GM18951 (cell line): ENCODE data around the gene RLN3.

Source experiments
- POLR2A ChIP-seq: IDR thresholded peaks from 4 replicates; pipeline ENCODE4 v1.6.1; 2011; ENCODE audit warnings: mild to moderate bottlenecking; ENCODE audit not compliant: insufficient read length, insufficient read depth; ENCODE audit errors: extremely low read depth
- in situ Hi-C: fragments of 300-500 bp; cut with MboI; formaldehyde crosslinking; loops from one replicate; pipeline ENCODE4 v1.12.0; 2022; ENCODE audit warnings: low sequenced_read_pairs, mixed read lengths, inconsistent platforms; ENCODE audit not compliant: unreplicated experiment

Gene RLN3

DNA sequence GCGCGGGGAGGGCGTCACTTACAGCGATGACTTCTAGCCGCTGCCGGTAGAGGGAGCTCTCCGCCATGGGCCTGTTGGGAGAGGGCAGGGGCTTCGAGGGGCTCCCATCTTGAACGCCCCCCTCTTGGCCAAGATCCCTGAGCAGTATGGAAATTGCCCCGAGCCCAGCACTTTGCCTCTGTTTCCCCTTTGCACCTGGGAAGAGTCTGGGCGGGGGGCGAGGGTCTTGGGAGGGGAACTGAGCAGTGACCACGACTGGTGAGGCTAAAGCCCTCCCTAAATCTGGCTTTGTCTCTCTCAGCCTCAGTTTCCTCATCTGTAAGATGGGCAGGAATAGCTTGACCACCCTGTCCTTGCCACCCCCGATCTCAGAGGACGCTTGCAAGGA is 31.1 kb downstream of the RLN3 start:
- no peak for TF ChIP-seq POLR2A
- in situ Hi-C loops, result no loop called here

DNA sequence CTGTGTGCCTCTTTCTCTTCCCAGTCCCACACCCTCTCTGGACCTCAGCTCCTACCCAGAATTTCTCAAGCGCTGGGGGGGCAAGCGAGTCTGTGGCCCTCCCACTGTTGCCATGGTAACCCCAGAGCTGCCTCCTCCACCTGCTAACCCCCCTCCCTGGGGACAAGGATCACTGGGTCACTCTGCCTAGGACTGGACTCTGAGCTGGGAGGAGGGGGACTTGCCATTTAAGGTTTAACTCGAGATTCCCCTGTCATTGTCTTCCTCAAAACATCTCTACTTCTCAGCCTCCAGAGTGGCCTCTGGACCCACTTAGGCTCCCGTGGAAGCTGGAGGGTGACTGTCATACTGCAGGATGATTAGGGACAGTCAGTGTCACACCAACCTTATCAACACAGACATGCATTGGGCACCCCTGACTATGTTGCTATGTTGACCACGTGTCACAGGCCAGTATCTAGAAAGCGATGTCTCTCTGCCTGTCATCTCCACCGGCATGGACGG is 31.8 kb downstream of the RLN3 start:
- no peak for TF ChIP-seq POLR2A
- in situ Hi-C loops, result no loop called here

DNA sequence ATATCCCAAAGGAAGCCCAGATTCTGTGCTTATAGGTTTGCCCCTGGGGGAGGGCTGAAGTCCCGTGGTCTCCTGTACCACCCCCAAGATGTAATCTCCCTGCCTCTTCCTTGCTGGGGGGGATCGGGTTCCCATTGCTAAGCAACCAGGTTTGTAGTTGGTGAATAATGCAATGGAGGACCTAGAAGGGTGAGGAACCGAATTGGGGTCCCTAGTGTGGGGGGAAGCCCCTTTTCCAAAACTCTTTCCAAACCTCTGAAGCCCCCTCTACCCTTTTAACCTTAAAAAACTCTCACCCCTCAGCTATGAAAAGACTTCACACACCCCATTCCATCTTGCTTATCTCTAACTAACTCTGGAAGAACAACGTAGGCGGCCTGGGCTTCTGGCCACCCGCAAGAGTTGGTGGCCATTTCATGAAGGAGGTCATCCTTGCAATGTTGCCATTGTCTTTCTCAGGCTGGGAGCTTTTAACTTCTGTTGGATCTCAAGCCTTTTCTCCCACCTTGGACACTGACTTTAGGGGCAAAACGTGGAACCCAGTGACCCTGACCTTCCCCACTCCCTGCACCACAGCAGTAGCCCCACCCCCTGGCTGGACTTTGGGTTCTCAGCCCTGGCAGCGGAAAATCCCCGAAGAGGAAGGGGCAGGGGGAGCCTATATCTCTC is 33.3 kb downstream of the RLN3 start:
- TF ChIP-seq POLR2A, result no peak
- in situ Hi-C loops, result no loop called here

DNA sequence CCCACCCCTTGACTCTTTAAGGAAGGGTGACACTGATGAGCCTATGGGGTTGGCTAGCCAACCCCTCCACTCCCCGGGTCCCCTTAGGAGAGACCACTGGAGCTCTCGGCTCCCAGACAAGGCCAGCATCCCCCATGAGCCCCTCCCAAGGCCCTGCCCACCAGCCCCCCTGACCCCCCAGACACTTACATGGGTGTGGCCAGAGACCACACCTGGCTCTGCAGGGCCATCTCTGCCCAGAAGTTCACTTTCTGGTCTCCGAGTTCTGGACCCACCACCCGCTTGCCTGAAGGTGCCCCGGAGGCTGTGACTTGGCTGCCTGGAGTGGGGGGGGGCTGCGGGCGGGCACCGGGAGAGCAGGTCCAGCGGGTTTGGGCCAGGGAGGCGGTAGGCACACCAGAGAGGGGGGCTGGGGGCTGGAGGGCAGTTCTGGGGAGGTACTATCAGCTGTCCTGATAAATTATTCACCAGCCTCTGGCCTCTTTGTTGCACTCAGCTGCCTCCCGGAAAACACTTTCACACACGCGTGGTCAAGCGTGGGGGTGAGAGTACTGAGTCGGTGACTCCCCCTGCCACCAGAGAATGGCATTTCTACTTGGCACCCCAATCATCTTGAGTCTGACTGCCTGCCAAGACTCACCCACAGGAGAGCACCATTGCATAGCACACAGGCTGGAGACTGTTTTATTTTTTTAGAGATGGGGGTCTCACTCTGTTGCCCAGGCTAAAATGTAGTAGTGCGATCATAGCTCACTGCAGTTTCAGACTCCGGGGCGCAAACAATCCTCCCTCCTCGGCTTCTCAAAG is 34.0 kb downstream of the RLN3 start, which contains the start of gene PALM3:
Gene PALM3, minus strand, starts transcription at position 326 of the 807 bp plus-strand sequence. Its CDS starts 96 bp downstream, at position 230.
- in situ Hi-C loops, result no loop called here
- TF ChIP-seq POLR2A, result no peak

DNA sequence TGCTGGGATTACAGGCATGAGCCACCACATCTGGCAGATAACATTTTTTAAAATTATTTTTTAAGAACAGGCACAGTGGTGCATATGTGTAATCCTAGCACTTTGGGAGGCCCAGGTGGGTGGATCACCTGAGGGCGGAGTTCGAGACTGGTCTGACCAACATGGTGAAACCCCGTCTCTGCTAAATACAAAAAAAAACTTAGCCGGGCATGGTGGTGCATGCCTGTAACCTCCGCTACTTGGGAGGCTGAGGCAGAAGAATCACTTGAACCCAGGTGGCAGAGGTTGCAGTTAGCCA is 34.6 kb downstream of the RLN3 start:
- in situ Hi-C loops, result no loop called here

DNA sequence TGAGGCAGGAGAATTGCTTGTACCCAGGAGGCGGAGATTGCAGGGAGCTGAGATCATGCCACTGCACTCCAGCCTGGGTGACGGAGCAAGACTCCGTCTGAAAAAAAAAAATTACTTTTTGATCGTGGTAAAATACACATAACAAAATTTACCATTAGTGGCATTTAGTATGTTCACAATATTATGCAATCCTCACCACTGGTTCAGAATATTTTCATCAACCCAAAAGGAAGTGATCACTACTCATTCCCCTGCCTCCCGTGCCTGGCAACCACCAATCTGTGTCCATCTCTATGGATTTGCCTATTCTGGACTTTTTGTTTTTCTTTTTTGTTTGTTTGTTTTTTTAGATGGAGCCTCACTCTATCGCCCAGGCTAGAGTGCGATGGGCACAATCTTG is 35.2 kb downstream of the RLN3 start:
- in situ Hi-C loops, result no loop called here
- TF ChIP-seq POLR2A, result no peak

More for the DNA sequence above, 34.6 kb downstream of the RLN3 start:
- no peak for TF ChIP-seq POLR2A

DNA sequence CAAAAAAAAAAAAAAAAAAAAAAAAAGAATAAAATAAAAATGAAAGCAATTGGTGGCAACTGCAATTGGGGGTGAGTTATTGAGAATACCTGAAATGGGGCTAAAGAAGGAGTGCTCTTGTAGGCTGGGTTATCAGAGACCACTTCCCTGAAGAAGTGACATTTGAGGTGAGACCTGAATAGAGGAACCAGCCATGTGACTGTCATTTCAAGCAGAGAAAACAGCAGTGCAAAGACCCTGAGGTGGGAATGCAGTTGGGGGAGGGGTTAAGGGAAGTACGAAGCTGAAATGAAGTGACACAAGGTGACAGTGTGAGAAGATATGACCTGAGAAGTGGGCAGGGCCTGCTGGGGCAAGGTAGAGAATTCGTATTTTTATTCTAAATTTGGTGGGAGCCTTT is 38.2 kb downstream of the RLN3 start:
- in situ Hi-C loops, result no loop called here
- TF ChIP-seq POLR2A, result no peak

DNA sequence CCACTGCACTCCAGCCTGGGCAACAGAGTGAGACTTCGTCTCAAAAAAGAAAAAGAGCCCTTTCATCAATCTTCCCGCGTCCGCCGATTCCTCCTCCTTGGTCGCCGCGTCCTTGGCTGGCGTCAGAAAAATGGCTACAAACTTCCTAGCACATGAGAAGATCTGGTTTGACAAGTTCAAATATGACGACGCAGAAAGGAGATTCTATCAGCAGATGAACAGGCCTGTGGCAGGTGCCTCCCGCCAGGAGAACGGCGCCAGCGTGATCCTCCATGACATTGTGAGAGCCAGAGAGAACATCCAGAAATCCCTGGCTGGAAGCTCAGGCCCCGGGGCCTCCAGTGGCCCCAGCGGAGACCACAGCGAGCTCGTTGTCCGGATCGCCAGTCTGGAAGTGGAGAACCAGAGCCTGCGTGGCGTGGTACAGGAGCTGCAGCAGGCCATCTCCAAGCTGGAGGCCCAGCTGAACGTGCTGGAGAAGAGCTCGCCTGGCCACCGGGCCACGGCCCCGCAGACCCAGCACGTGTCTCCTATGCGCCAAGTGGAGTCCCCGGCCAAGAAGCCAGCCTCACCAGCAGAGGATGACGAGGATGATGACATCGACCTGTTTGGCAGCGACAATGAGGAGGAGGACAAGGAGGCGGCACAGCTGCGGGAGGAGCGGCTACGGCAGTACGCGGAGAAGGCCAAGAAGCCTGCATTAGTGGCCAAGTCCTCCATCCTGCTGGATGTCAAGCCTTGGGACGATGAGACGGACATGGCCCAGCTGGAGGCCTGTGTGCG is 42.5 kb downstream of the RLN3 start:
- no peak for TF ChIP-seq POLR2A

DNA sequence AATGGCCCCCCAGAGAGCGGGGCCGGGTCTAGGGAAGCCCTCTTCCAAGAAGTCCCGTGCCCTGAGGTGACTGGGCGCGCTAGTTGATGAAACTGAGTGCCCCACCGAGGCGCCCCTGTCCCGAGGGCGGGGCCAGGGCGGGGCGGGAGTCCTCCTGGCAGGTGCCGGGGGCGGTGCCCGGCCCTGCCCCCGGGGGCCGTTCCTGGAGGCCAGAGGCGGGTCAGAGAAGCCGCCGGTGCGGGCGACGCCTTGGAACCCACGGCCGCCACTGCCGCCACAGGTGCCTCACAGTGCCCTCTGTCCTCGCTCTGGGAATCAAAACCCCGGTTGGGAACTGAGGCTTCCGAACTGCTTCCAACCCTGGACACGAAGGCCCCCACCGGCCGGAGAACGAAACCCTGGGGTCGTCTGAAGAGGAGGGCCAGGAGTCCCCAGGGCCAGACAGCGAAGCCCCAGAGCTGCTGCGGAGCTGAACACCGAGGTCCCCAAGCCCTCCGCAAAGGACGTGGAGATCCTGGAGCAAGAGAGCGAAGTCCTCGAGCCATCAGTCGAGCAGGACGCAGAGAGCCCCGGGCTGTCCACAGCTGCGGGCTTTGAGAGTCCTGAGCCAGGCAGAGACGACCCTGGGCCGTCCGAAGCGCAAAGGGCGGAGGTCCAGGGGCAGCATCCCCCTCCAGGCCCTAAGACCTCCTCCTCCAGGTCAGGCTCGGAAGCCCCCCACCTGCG is 44.8 kb downstream of the RLN3 start, which contains the start of gene MISP3:
Gene MISP3, plus strand, starts transcription at position 252 of the 726 bp plus-strand sequence. CDS start 524 bp downstream, outside the sequence.
- in situ Hi-C loops, result loop anchor here (5.0 to 10.0 kb wide), 2 partner anchors 190 to 478 kb away; no protein-coding TSS in a partner anchor
- no peak for TF ChIP-seq POLR2A

More for the DNA sequence above, 42.5 kb downstream of the RLN3 start:
- in situ Hi-C loops, result loop anchor here (5.0 to 10.0 kb wide), 2 partner anchors 188 to 476 kb away; no protein-coding TSS in a partner anchor

DNA sequence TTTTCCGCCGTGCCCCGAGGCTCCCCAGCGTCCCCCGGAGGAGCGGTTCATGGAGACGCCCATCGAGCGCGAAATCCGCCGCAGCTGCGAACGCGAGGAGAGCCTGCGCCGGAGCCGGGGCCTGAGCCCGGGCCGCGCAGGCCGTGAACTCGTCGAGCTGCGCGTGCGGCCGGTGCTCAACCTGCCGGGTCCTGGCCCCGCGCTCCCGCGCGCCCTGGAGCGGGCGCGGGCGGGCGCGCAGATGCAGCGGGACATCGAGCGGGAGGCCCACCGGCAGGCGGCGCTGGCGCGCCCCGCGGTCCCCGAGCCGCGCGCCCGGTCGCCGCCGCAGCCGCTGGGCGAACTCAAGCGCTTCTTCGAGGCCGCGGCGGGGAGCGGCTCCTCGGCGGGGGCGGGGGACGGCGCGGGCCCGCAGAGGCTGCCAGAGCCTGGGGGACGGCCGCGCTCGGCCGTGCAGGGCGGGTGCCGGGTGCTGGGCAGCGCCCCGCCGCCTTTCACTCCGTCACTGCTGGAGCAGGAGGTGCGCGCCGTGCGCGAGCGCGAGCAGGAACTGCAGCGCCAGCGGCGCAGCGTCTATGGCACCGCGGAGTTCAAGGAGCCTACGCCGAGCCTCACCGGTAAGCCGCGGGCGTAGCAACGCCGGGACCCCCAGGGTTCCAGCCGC is 45.4 kb downstream of the RLN3 start:
- peak; percentile 50 for TF ChIP-seq POLR2A

DNA sequence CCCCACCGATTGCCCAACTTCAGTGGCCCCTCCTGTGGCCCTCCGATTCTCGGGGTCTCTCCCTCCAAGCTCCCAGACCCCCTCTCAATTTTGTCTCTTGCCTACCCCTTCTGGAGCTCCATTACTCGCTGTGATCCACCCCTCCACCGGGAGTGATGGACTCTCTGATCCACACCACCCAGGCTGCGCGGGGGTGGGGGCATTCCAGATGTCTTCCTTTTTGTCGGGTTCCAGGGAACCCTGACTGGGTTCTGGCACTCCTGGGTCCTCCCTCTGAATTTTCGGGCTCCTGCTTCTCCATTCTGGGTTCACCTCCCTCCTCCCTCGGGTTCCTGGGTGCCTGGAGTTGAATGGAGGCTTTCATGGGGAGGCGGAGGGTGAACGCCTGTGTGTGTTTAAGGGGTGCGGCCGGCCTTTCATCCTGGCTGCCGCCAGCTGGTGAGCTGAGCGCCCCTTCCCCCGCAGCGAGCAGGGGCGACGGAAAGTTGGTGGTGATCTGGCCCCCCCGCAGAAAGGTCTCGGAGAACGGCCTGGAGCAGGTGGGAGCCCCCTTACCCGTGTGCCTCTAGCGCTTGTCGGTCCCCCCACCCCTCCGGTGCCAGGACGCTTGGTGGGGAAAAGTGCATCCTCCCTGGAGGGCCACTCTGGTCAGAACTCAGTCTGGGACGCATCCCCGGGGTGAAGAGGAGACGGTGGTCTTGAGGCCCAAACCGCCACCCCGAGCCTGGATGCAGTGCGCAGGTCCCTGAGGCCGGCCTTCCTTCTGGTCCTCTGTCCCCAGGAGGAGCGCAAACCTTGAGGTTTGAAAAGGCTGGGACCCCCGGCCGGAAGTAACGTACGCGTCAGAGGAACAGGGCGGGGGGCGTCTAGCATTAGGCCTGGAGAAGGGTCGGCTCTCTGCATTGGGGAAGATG is 46.2 kb downstream of the RLN3 start:
- no peak for TF ChIP-seq POLR2A
- in situ Hi-C loops, result loop anchor here (5.0 to 10.0 kb wide), 2 partner anchors 192 to 479 kb away; no protein-coding TSS in a partner anchor

More for the DNA sequence above, 45.4 kb downstream of the RLN3 start:
- in situ Hi-C loops, result loop anchor here (5.0 to 10.0 kb wide), 2 partner anchors 191 to 479 kb away; no protein-coding TSS in a partner anchor

DNA sequence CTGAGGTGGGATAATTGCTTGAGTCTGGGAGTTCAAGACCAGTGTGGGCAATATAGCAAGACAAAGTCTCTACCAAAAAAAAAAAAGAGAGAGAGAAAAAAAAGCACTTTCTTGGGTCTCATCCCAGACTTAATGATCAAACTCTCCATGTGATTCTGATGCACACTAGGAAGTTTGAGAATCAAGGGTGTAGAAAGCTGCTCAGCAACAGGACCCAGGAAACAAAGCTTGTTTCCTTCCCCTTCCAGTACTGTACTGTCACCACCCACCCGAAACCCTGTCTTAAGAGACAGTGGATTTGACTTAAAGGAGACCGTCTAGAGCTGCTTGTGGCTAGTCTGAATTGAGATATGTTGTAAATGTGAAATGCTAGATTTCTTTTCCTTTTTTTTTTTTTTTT is 50.5 kb downstream of the RLN3 start:
- no peak for TF ChIP-seq POLR2A
- in situ Hi-C loops, result loop anchor here (10.0 kb wide), 1 partner anchor 484 kb away; no protein-coding TSS in a partner anchor
